Measurements from ENCODE around the gene RNF133. TPM values are rescaled to one million over a fixed set of nuclear protein-coding genes. Genes with fewer than 3 reads are reported as not detected.
"Not testable (repeated sequence)": the region's sequence is repeated elsewhere in the genome, so short reads cannot be mapped to it uniquely, and the experiment has no call there.

RNF133 gene
- total RNA-seq, 1 experiment from 2014 or later, result not detected

- no peak for DNase-seq (ENCODE audit: low read depth)
Observed at GRCh38 chr7:122689346-122690109, 9.4 kb downstream of the RNF133 start.

- no peak for DNase-seq (ENCODE audit: low read depth)
Observed at GRCh38 chr7:122688400-122688998, 10.4 kb downstream of the RNF133 start.

- no peak for DNase-seq (ENCODE audit: low read depth)
Observed at GRCh38 chr7:122686360-122686878, 12.5 kb downstream of the RNF133 start.

- no peak for DNase-seq (ENCODE audit: low read depth)
Observed at GRCh38 chr7:122684504-122684903, 14.4 kb downstream of the RNF133 start.

DNA sequence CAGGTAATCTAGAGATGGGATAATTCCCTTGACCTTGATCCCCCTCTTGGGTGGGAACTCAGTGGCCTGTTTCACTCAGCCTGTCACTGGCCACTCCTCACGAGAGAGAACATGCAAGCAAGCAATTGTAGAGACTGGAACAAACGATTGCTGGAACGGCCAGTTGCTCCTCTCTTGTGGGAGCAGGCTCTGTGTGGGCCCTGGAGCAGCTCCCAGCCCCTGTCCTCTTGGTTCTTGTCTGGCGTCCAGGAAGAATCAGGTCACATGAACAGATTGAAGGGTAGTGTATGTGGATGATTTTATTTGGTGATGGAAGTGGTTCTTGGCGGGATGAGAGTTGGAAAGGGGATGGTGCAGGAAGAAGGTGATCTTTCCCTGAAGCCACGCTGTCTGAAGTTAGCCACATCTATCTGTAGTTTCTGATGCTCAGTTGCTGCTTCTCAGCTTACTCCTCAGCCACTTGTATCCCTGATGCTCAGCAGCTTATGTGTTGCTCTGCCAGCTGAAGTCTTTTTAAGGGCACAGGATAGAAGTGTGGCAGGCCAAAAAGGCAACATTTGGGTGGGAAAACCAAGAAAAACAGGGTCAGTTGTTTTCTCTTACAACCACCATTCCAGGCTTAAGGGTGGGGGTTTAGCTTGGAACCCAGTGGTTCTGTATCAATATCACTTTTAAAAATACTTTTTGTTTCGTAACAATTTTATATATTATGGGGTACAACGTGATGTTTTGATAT, 15.9 kb downstream of the RNF133 start:
- DNase-seq (ENCODE audit: low read depth), result no peak

DNA sequence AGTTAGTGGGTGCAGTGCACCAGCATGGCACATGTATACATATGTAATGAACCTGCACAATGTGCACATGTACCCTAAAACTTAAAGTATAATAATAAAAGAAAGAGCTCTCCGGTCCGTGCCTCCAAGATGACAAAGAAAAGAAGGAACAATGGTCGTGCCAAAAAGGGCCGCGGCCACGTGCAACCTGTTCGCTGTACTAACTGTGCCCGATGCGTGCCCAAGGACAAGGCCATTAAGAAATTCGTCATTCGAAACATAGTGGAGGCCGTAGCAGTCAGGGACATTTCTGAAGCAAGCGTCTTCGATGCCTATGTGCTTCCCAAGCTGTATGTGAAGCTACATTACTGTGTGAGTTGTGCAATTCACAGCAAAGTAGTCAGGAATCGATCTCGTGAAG, 17.7 kb downstream of the RNF133 start:
- DNase-seq (ENCODE audit: low read depth), result not testable (repeated sequence)

GRCh38 chr7:122679813-122680212, 19.1 kb downstream of the RNF133 start:
- no peak for DNase-seq (ENCODE audit: low read depth)

GRCh38 chr7:122679269-122679709, 19.6 kb downstream of the RNF133 start:
- DNase-seq (ENCODE audit: low read depth), result not testable (repeated sequence)

DNA sequence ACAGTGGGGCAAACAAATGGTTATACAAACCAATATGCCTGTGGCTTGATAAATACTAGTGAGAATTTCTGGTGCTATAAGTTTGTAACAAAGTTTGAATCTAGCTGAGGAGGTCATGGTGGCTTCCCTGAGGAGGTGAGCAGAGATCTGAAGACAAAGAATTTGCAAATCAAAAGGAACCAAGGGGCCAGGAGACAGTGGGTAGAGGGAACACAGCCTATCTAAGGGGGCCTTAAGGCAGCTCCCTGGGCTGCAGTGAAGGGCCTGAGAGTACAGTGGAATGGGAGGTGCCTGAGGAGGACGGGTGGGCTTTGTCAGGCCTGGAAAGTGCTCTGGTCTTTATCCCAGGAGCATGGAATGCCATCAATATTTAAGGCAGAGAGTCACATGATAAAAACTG, 21.8 kb downstream of the RNF133 start:
- no peak for DNase-seq (ENCODE audit: low read depth)

- peak; percentile 28 for DNase-seq (ENCODE audit: low read depth)
Observed at GRCh38 chr7:122676466-122676865, 22.5 kb downstream of the RNF133 start.

- no peak for DNase-seq (ENCODE audit: low read depth)
Observed at GRCh38 chr7:122675621-122676020, 23.3 kb downstream of the RNF133 start.

DNA sequence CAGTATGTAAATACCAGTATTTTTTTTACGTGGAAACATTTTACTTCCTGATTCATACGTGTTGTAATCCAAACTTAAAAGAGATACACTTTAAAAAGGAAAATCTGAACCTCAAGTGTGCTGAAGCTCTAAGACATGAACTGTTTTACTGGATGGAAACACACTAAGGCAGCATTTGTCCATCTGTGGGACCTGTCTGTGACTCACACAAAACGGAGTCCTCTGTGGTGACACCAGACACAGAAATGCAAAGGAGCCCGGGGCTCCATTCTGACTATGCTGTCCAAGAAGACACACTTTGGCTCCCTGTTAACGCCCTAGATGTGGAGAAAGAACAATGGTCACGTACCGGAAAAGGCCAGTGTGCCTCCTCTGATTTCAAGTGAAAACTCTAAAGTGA, 23.9 kb downstream of the RNF133 start:
- DNase-seq (ENCODE audit: low read depth), result peak; percentile 59

- DNase-seq (ENCODE audit: low read depth), result peak; percentile 56
Observed at GRCh38 chr7:122674502-122674901, 24.4 kb downstream of the RNF133 start.

DNA sequence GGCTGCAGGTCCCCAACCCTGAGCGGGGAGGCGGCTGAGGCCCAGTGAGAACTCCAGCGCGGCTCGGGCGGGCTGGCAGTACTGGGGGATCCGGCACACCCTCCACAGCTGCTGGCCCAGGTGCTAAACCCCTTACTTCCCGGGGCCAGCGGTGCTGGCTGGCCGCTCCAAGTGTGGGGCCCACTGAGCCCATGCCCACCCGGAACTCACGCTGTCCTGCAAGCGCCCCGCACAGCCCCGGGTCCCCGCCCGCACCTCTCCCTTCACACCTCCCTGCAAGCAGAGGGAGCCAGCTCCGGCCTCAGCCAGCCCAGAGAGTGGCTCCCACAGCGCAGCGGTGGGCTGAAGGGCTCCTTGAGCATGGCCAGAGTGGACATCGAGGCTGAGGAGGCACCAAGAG, 25.0 kb downstream of the RNF133 start:
- no peak for DNase-seq (ENCODE audit: low read depth)

GRCh38 chr7:122672536-122672935, 26.4 kb downstream of the RNF133 start:
- DNase-seq (ENCODE audit: low read depth), result no peak

GRCh38 chr7:122663733-122664132, 35.2 kb downstream of the RNF133 start:
- no peak for DNase-seq (ENCODE audit: low read depth)

GRCh38 chr7:122658856-122659255, 40.1 kb downstream of the RNF133 start:
- no peak for DNase-seq (ENCODE audit: low read depth)

- DNase-seq (ENCODE audit: low read depth), result no peak
Observed at GRCh38 chr7:122653685-122654084, 45.2 kb downstream of the RNF133 start.

GRCh38 chr7:122652876-122653275, 46.0 kb downstream of the RNF133 start:
- DNase-seq (ENCODE audit: low read depth), result no peak

DNA sequence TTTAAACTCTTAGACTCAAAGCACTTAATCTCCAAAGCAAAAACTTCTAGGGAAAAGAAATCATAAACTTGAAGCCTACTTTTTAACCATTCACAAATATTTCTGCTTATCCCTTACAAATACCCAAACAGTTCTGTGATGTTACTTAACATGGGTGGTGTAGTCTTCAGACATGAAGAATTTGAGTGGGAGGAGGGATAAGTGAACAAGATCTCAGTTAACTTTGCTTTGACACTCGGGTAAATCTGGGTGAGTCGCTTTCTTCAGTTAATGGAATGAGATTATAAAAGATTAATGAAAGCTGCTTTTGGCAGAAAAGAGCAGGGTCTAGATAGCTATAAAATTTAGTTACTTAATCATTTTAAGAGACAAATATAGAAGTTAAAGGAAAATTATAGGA, 47.5 kb downstream of the RNF133 start:
- no peak for DNase-seq (ENCODE audit: low read depth)
